NT2/D1 (cell line): Measurements from ENCODE around the gene SLC35E1.

Experiments
- SUZ12 ChIP-seq: IDR thresholded peaks from 2 replicates; pipeline ENCODE4 v1.6.1; 2011; ENCODE audit not compliant: insufficient read length, insufficient read depth; ENCODE audit errors: extremely low read depth
- YY1 ChIP-seq: IDR thresholded peaks from 2 replicates; pipeline ENCODE4 v1.6.1; 2011; ENCODE audit not compliant: insufficient read length, insufficient read depth

DNA sequence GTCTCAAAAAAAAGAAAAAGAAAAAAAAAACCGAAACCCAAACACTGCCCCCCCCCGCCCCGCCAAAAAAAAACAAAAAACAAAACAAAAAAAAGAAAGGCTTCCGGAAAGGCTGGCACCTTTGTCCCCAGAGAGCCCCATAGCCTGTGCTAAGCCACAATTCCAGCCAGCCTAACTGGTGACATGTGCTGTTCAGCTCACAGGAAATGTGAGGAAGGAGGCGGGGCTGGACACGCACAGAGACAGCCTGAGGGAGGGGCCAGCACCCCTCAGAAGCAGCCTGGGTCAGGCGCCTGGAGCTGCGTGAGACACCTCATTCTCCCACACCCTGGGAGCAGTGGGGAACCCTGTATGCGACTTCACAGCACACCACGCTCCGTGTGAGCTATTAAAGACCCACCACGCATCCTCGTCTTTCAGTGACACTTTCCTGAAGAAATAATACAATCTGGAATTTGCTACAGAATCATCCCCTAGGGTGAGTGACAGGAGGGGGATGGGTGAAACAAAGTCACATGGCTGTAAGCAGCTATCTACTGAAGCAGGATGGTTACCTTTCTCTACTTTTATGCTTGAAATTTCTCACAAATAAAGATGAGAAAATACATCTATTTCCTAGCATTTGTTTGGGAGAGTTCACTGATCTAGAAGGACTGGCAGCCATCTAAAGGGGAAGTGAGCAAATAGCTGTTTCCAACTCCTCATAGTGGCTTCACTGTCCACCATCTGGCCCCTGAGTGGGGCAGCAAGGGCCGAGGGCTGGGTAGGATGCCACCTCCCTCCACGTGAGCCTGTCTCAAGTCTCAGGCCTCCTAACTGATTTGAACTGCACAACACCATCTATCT, 12.3 kb upstream of the SLC35E1 start:
- TF ChIP-seq YY1: no peak
- no peak for TF ChIP-seq SUZ12
